ENCODE results near the gene COL26A1.

Gene COL26A1

DNA sequence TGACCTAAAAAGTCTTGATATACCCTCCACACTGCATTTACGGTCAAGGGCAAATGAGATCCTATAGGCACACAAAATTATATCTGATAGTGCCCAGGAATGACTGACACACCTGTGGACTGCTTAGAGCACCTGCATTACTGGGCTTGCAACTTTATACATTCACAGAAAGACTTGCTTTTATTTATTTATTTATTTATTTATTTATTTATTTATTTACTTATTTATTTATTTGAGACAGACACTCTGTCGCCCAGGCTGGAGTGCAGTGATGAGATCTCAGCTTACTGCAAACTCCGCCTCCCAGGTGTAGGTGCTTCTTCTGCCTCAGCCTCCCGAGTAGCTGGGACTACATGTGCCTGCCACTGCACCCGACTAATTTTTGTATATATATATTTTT lies 34.5 kb upstream of the COL26A1 start:
- Histone ChIP-seq H3K9ac (ENCODE audit: low read length) (no peak overlapping the region), H3K79me2 (ENCODE audit: control insufficient read depth, insufficient read depth, low read length, poor library complexity) (no peaks in the 10 kb centered on the region), H3K36me3 (ENCODE audit: control insufficient read depth in 1 of 2, insufficient read depth in 2 of 2, low read length in 2 of 2) (no peaks in the 10 kb centered on the region), H4K12ac (ENCODE audit: low read depth, low read length) (no peak overlapping the region), H2AK5ac (ENCODE audit: low read length) (no peak overlapping the region), H3K27ac (ENCODE audit: low read depth, low read length) (no peak overlapping the region), H3K27me3 (ENCODE audit: insufficient read depth, low read length) (no peaks in the 10 kb centered on the region), H3K9me3 (ENCODE audit: insufficient read depth, low read depth, low read length) (no peaks in the 10 kb centered on the region), H2BK120ac (ENCODE audit: insufficient read depth, low read length, poor library complexity) (no peak overlapping the region), H3K4me2 (ENCODE audit: low read length) (no peak overlapping the region), H3K23ac (ENCODE audit: low read length) (no peak overlapping the region), H3K4me3 (ENCODE audit: low read depth, low read length) (no peak overlapping the region), H3K4ac (ENCODE audit: low read depth, low read length) (no peak overlapping the region), H2BK5ac (ENCODE audit: low read depth, low read length, poor library complexity) (no peak overlapping the region), H3K18ac (ENCODE audit: low read length) (no peak overlapping the region), H4K8ac (ENCODE audit: low read depth, low read length) (no peak overlapping the region), H2AFZ (ENCODE audit: insufficient read depth, low read length, poor library complexity) (no peak overlapping the region), H3K4me1 (ENCODE audit: control insufficient read depth in 1 of 2, insufficient read depth in 2 of 2, low read length in 2 of 2) (peaks cover 0 to 3% of the 10 kb centered on the region in 2 experiments), H3K14ac (ENCODE audit: low read length) (no peak overlapping the region), H4K91ac (ENCODE audit: low read depth, low read length) (no peak overlapping the region), H3K79me1 (ENCODE audit: low read length) (no peaks in the 10 kb centered on the region), H2BK12ac (ENCODE audit: low read length) (no peak overlapping the region)
- no CpG with 5 or more reads among the region's 5 CpGs for WGBS (ENCODE audit: extremely low coverage, insufficient coverage, insufficient read length)
- no peak for DNase-seq

DNA sequence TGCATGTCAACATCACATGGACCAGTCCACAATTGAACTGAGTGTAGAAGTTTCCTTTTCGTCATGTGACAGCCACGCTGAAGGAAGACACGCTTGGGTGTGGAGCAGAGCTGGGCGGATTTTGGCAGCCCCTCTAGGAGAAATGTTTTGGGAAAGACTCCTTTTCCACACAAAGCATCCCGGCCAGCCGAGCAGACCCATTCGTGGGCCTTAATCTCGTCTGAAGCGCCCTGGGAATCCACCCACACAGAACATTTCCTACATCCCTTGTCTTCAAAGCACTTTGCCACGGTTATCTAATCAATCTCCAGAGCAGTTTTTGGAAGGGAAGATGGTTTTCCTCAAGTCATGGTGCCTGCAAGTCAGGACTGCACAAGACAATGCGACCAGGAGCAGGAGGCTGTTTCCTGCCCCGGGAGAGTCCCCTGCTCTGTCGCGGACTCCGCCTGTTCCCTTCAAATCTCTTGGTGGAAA lies 32.6 kb upstream of the COL26A1 start:
- Histone ChIP-seq H4K12ac (ENCODE audit: low read depth, low read length) (no peak overlapping the region), H3K4me1 (ENCODE audit: control insufficient read depth in 1 of 2, insufficient read depth in 2 of 2, low read length in 2 of 2) (peaks cover 0 to 3% of the 10 kb centered on the region in 2 experiments), H3K4ac (ENCODE audit: low read depth, low read length) (no peak overlapping the region), H2BK12ac (ENCODE audit: low read length) (no peak overlapping the region), H4K8ac (ENCODE audit: low read depth, low read length) (no peak overlapping the region), H2AFZ (ENCODE audit: insufficient read depth, low read length, poor library complexity) (no peak overlapping the region), H3K4me2 (ENCODE audit: low read length) (no peak overlapping the region), H3K18ac (ENCODE audit: low read length) (no peak overlapping the region), H3K79me2 (ENCODE audit: control insufficient read depth, insufficient read depth, low read length, poor library complexity) (no peaks in the 10 kb centered on the region), H3K79me1 (ENCODE audit: low read length) (no peaks in the 10 kb centered on the region), H3K14ac (ENCODE audit: low read length) (no peak overlapping the region), H2BK120ac (ENCODE audit: insufficient read depth, low read length, poor library complexity) (no peak overlapping the region), H3K23ac (ENCODE audit: low read length) (no peak overlapping the region), H3K9ac (ENCODE audit: low read length) (no peak overlapping the region), H3K9me3 (ENCODE audit: insufficient read depth, low read depth, low read length) (no peaks in the 10 kb centered on the region), H2AK5ac (ENCODE audit: low read length) (no peak overlapping the region), H2BK5ac (ENCODE audit: low read depth, low read length, poor library complexity) (no peak overlapping the region), H3K4me3 (ENCODE audit: low read depth, low read length) (no peak overlapping the region), H3K36me3 (ENCODE audit: control insufficient read depth in 1 of 2, insufficient read depth in 2 of 2, low read length in 2 of 2) (no peaks in the 10 kb centered on the region), H3K27ac (ENCODE audit: low read depth, low read length) (peak overlapping the region; percentile 75), H3K27me3 (ENCODE audit: insufficient read depth, low read length) (no peaks in the 10 kb centered on the region), H4K91ac (ENCODE audit: low read depth, low read length) (no peak overlapping the region)
- no peak for DNase-seq
- no CpG with 5 or more reads among the region's 15 CpGs for WGBS (ENCODE audit: extremely low coverage, insufficient coverage, insufficient read length)

DNA sequence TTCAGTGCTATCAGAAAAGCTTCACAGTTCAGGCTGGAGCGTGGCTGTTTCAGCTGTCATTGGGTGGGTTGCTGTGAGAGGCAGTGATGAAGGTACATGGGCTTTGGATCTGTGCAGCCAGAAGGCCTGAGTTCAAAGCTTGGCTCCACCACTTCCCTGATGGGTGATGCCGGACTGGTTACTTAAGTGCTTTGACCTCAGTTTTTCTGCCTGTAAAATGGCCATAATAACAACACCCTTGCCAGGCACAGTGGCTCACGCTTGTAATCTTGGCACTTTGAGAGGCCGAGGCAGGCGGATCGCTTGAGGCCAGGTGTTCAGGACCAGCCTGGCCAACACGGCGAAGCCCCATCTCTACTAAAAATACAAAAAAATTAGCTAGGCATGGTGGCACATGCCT lies 30.6 kb upstream of the COL26A1 start:
- Histone ChIP-seq H3K4me1 (ENCODE audit: control insufficient read depth in 1 of 2, insufficient read depth in 2 of 2, low read length in 2 of 2) (peaks cover 0 to 3% of the 10 kb centered on the region in 2 experiments), H3K14ac (ENCODE audit: low read length) (no peak overlapping the region), H2BK5ac (ENCODE audit: low read depth, low read length, poor library complexity) (no peak overlapping the region), H3K79me1 (ENCODE audit: low read length) (no peaks in the 10 kb centered on the region), H2BK120ac (ENCODE audit: insufficient read depth, low read length, poor library complexity) (no peak overlapping the region), H3K36me3 (ENCODE audit: control insufficient read depth in 1 of 2, insufficient read depth in 2 of 2, low read length in 2 of 2) (no peaks in the 10 kb centered on the region), H3K23ac (ENCODE audit: low read length) (no peak overlapping the region), H2AFZ (ENCODE audit: insufficient read depth, low read length, poor library complexity) (no peak overlapping the region), H3K4ac (ENCODE audit: low read depth, low read length) (no peak overlapping the region), H2BK12ac (ENCODE audit: low read length) (no peak overlapping the region), H4K91ac (ENCODE audit: low read depth, low read length) (no peak overlapping the region), H3K4me2 (ENCODE audit: low read length) (no peak overlapping the region), H2AK5ac (ENCODE audit: low read length) (no peak overlapping the region), H3K18ac (ENCODE audit: low read length) (no peak overlapping the region), H3K9ac (ENCODE audit: low read length) (no peak overlapping the region), H3K27me3 (ENCODE audit: insufficient read depth, low read length) (no peaks in the 10 kb centered on the region), H4K12ac (ENCODE audit: low read depth, low read length) (no peak overlapping the region), H3K4me3 (ENCODE audit: low read depth, low read length) (no peak overlapping the region), H3K27ac (ENCODE audit: low read depth, low read length) (no peak overlapping the region), H4K8ac (ENCODE audit: low read depth, low read length) (no peak overlapping the region), H3K9me3 (ENCODE audit: insufficient read depth, low read depth, low read length) (no peaks in the 10 kb centered on the region), H3K79me2 (ENCODE audit: control insufficient read depth, insufficient read depth, low read length, poor library complexity) (no peaks in the 10 kb centered on the region)
- WGBS (ENCODE audit: extremely low coverage, insufficient coverage, insufficient read length) = no CpG with 5 or more reads among the region's 8 CpGs
- no peak for DNase-seq

DNA sequence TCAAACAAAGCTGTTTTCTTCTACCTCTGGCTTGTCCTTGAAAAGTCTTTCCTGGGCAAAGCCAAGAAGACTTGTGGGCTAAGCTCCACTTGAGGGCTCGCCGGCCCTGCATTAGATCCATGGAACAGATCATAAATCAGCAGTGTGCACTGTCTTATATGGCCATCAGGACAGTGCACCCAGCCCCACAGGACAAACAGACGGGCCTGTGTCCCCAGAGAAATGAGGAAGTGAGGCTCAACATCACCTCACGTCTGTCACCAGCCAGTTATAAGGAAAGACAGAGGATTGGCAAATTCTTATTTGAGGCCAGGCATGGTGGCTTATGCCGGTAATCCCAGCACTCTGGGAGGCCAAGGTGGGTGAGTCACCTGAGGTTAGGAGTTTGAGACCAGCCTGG lies 28.8 kb upstream of the COL26A1 start:
- Histone ChIP-seq H3K4me2 (ENCODE audit: low read length) (no peak overlapping the region), H3K9me3 (ENCODE audit: insufficient read depth, low read depth, low read length) (no peaks in the 10 kb centered on the region), H3K27ac (ENCODE audit: low read depth, low read length) (no peak overlapping the region), H3K9ac (ENCODE audit: low read length) (no peak overlapping the region), H3K27me3 (ENCODE audit: insufficient read depth, low read length) (no peaks in the 10 kb centered on the region), H2BK12ac (ENCODE audit: low read length) (no peak overlapping the region), H3K36me3 (ENCODE audit: control insufficient read depth in 1 of 2, insufficient read depth in 2 of 2, low read length in 2 of 2) (no peaks in the 10 kb centered on the region), H2AK5ac (ENCODE audit: low read length) (no peak overlapping the region), H2BK120ac (ENCODE audit: insufficient read depth, low read length, poor library complexity) (no peak overlapping the region), H3K18ac (ENCODE audit: low read length) (no peak overlapping the region), H3K4me1 (ENCODE audit: control insufficient read depth in 1 of 2, insufficient read depth in 2 of 2, low read length in 2 of 2) (peaks cover 0 to 3% of the 10 kb centered on the region in 2 experiments), H2AFZ (ENCODE audit: insufficient read depth, low read length, poor library complexity) (no peak overlapping the region), H4K8ac (ENCODE audit: low read depth, low read length) (no peak overlapping the region), H3K4ac (ENCODE audit: low read depth, low read length) (no peak overlapping the region), H3K4me3 (ENCODE audit: low read depth, low read length) (no peak overlapping the region), H3K79me2 (ENCODE audit: control insufficient read depth, insufficient read depth, low read length, poor library complexity) (no peaks in the 10 kb centered on the region), H3K23ac (ENCODE audit: low read length) (no peak overlapping the region), H2BK5ac (ENCODE audit: low read depth, low read length, poor library complexity) (no peak overlapping the region), H3K79me1 (ENCODE audit: low read length) (no peaks in the 10 kb centered on the region), H3K14ac (ENCODE audit: low read length) (no peak overlapping the region), H4K12ac (ENCODE audit: low read depth, low read length) (no peak overlapping the region), H4K91ac (ENCODE audit: low read depth, low read length) (no peak overlapping the region)
- DNase-seq = no peak
- no CpG with 5 or more reads among the region's 5 CpGs for WGBS (ENCODE audit: extremely low coverage, insufficient coverage, insufficient read length)
